Suprapubic skin (tissue), 4 donors: ENCODE results near the gene PDS5A. TPM values are rescaled to one million over a fixed set of nuclear protein-coding genes. Genes with fewer than 3 reads are reported as not detected.
"Not testable (repeated sequence)": the region's sequence is repeated elsewhere in the genome, so short reads cannot be mapped to it uniquely, and the experiment has no call there.

Experiments used
- DNase-seq, 2 donors: peaks; one replicate each; pipeline ENCODE4 v3.0.0-alpha.2; 2019; ENCODE audit warnings: low spot score in 2 of 2
- H3K27ac ChIP-seq: fragments of 200-600 bp; sonication (generic); one replicate; pipeline ENCODE4 v1.5.1; 2019
- H3K27me3 ChIP-seq: fragments of 200-600 bp; sonication (generic); one replicate; pipeline ENCODE4 v1.5.1; 2019
- H3K36me3 ChIP-seq: fragments of 200-600 bp; sonication (generic); one replicate; pipeline ENCODE4 v1.5.1; 2019
- H3K4me1 ChIP-seq: fragments of 200-600 bp; sonication (generic); one replicate; pipeline ENCODE4 v1.5.1; 2019
- H3K4me3 ChIP-seq: fragments of 200-600 bp; sonication (generic); one replicate; pipeline ENCODE4 v1.5.1; 2019; ENCODE audit warnings: mild to moderate bottlenecking
- H3K9me3 ChIP-seq: fragments of 200-600 bp; sonication (generic); one replicate; pipeline ENCODE4 v1.5.1; 2019
- CTCF ChIP-seq, 2 donors: fragments of 200-600 bp in 1 of 2; fragments of 450-650 bp in 1 of 2; sonication (generic) in 1 of 2; IDR thresholded peaks; one replicate each; pipeline ENCODE4 v1.5.1; 2016 to 2019; ENCODE audit warnings: antibody characterized with exemption in 2 of 2, mild to moderate bottlenecking in 1 of 2, moderate library complexity in 1 of 2
- EP300 ChIP-seq: sonication (generic); formaldehyde crosslinking; IDR thresholded peaks from one replicate; pipeline ENCODE4 v1.6.1; 2017; ENCODE audit warnings: antibody characterized with exemption
- POLR2A ChIP-seq, 2 donors: fragments of 450-650 bp; IDR thresholded peaks; one replicate each; pipeline ENCODE4 v1.6.1; 2017; ENCODE audit warnings: antibody characterized with exemption in 2 of 2, mild to moderate bottlenecking in 2 of 2, moderate library complexity in 2 of 2
- POLR2AphosphoS5 ChIP-seq, 3 donors: sonication (generic); formaldehyde crosslinking; IDR thresholded peaks; one replicate each; pipeline ENCODE4 v1.6.1; 2017; ENCODE audit warnings: antibody characterized with exemption in 3 of 3
- WGBS: methylation state at CpG from one replicate; pipeline ENCODE4 v1.1.5; 2018; 5-methylcytosine and 5-hydroxymethylcytosine counted together
- total RNA-seq, 4 donors: library from RNA; depleted of rRNA; stranded (reverse); fragments of >200 nt; gene quantifications; one replicate each; pipeline ENCODE4 v1.1.0, GENCODE V29; 2016

Gene PDS5A
- total RNA-seq, 4 donors from 2014 or later = 52.4 to 89.6 (median 68.9) TPM

GRCh38 chr4:39818646-39819045 is 159.1 kb downstream of the PDS5A start:
- Histone ChIP-seq H3K36me3 (no peaks in the 10 kb centered on the region), H3K4me3 (no peak overlapping the region), H3K27ac (no peak overlapping the region), H3K9me3 (no peaks in the 10 kb centered on the region), H3K27me3 (no peaks in the 10 kb centered on the region), H3K4me1 (no peaks in the 10 kb centered on the region)
- WGBS = 89% methylated on average over 5 of the region's 5 CpGs
- DNase-seq = peak in 1 of 2 donors; percentile 37
- TF ChIP-seq POLR2A (IDR thresholded peaks at IDR 0.05) (no peak), POLR2AphosphoS5 (IDR thresholded peaks at IDR 0.05) (no peak), CTCF (IDR thresholded peaks at IDR 0.05) (no peak), EP300 (no peak)

GRCh38 chr4:39814403-39815185 is 163.1 kb downstream of the PDS5A start:
- no peaks in the 10 kb centered on the region for H3K27me3 ChIP-seq
- H3K36me3 ChIP-seq = no peaks in the 10 kb centered on the region
- TF ChIP-seq EP300 (no peak), CTCF (IDR thresholded peaks at IDR 0.05) (no peak), POLR2A (IDR thresholded peaks at IDR 0.05) (no peak), POLR2AphosphoS5 (IDR thresholded peaks at IDR 0.05) (no peak)
- WGBS = 70% methylated on average over 7 of the region's 7 CpGs
- H3K9me3 ChIP-seq = no peaks in the 10 kb centered on the region
- H3K27ac ChIP-seq = no peak overlapping the region
- no peak overlapping the region for H3K4me3 ChIP-seq
- H3K4me1 ChIP-seq = no peaks in the 10 kb centered on the region
- peak in 1 of 2 donors; percentile 31 for DNase-seq

- peak in 1 of 2 donors; percentile 0 for DNase-seq
- H3K27me3 ChIP-seq, H3K4me1 ChIP-seq, H3K36me3 ChIP-seq, H3K4me3 ChIP-seq, H3K27ac ChIP-seq, H3K9me3 ChIP-seq: not testable (repeated sequence)
- 36% methylated on average over 2 of the region's 2 CpGs for WGBS
These were observed 163.9 kb downstream of the PDS5A start for GRCh38 chr4:39813761-39814160.

- not testable (repeated sequence) for H3K4me3 ChIP-seq, H3K4me1 ChIP-seq, DNase-seq, H3K27ac ChIP-seq, H3K36me3 ChIP-seq, H3K27me3 ChIP-seq, H3K9me3 ChIP-seq
- 0% methylated on average over 1 of the region's 1 CpG for WGBS
These were observed 164.7 kb downstream of the PDS5A start for GRCh38 chr4:39813033-39813432.

- 62% methylated on average over 6 of the region's 6 CpGs for whole genome bisulfite sequencing
- H3K9me3 ChIP-seq = no peaks in the 10 kb centered on the region
- no peaks in the 10 kb centered on the region for H3K27me3 ChIP-seq
- H3K4me1 ChIP-seq = no peaks in the 10 kb centered on the region
- DNase-seq = peak in 1 of 2 donors; percentile 20
- no peak overlapping the region for H3K27ac ChIP-seq
- TF ChIP-seq POLR2AphosphoS5 (IDR thresholded peaks at IDR 0.05) = no peak
- no peak for TF ChIP-seq EP300
- no peak for TF ChIP-seq CTCF (IDR thresholded peaks at IDR 0.05)
- TF ChIP-seq POLR2A (IDR thresholded peaks at IDR 0.05) = no peak
- H3K4me3 ChIP-seq = no peak overlapping the region
- no peaks in the 10 kb centered on the region for H3K36me3 ChIP-seq
These were observed 165.2 kb downstream of the PDS5A start for GRCh38 chr4:39812500-39812899.

- peak in 1 of 2 donors; percentile 26 for DNase-seq
- H3K4me1 ChIP-seq = no peaks in the 10 kb centered on the region
- 78% methylated on average over 8 of the region's 8 CpGs for WGBS
These were observed 169.4 kb downstream of the PDS5A start for GRCh38 chr4:39808231-39808749.

More at GRCh38 chr4:39808231-39808749, 169.4 kb downstream of the PDS5A start:
- Histone ChIP-seq H3K27ac (no peak overlapping the region), H3K9me3 (no peaks in the 10 kb centered on the region), H3K27me3 (no peaks in the 10 kb centered on the region), H3K36me3 (no peaks in the 10 kb centered on the region), H3K4me3 (no peak overlapping the region)
- TF ChIP-seq CTCF (IDR thresholded peaks at IDR 0.05) (no peak), EP300 (no peak), POLR2AphosphoS5 (IDR thresholded peaks at IDR 0.05) (no peak), POLR2A (IDR thresholded peaks at IDR 0.05) (no peak)
